GM12873 (cell line): ENCODE results near the gene CD99.

Experiments used
- TF ChIP-seq, protein P1 (sequence below): IDR thresholded peaks from 2 replicates; pipeline ENCODE4 v1.5.1; 2012; ENCODE audit warnings: low read depth, mild to moderate bottlenecking, moderate library complexity, low read length, control low read depth; ENCODE audit not compliant: insufficient read depth; ENCODE audit errors: missing control alignments

Gene CD99

DNA sequence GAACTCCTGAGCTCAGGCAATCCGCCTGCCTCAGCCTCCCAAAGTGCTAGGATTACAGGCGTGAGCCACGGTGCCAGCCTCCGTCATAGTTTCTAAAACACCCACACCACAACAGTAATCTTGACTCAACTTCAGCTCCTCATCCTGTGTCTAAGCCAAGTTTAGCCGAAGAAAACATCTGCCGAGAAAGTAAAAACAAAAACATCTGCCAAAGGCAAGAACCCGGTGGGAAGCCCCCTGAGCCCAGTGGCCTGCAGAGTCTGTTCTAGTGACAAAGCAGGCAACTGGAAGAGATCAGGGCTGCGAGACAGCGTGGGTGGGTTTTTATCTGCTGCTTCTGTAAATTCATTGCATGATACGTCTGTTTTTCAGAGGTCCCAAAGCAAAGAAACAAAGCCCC is 26.6 kb upstream of the CD99 start:
- TF ChIP-seq, protein P1, sequence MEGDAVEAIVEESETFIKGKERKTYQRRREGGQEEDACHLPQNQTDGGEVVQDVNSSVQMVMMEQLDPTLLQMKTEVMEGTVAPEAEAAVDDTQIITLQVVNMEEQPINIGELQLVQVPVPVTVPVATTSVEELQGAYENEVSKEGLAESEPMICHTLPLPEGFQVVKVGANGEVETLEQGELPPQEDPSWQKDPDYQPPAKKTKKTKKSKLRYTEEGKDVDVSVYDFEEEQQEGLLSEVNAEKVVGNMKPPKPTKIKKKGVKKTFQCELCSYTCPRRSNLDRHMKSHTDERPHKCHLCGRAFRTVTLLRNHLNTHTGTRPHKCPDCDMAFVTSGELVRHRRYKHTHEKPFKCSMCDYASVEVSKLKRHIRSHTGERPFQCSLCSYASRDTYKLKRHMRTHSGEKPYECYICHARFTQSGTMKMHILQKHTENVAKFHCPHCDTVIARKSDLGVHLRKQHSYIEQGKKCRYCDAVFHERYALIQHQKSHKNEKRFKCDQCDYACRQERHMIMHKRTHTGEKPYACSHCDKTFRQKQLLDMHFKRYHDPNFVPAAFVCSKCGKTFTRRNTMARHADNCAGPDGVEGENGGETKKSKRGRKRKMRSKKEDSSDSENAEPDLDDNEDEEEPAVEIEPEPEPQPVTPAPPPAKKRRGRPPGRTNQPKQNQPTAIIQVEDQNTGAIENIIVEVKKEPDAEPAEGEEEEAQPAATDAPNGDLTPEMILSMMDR: no peak

DNA sequence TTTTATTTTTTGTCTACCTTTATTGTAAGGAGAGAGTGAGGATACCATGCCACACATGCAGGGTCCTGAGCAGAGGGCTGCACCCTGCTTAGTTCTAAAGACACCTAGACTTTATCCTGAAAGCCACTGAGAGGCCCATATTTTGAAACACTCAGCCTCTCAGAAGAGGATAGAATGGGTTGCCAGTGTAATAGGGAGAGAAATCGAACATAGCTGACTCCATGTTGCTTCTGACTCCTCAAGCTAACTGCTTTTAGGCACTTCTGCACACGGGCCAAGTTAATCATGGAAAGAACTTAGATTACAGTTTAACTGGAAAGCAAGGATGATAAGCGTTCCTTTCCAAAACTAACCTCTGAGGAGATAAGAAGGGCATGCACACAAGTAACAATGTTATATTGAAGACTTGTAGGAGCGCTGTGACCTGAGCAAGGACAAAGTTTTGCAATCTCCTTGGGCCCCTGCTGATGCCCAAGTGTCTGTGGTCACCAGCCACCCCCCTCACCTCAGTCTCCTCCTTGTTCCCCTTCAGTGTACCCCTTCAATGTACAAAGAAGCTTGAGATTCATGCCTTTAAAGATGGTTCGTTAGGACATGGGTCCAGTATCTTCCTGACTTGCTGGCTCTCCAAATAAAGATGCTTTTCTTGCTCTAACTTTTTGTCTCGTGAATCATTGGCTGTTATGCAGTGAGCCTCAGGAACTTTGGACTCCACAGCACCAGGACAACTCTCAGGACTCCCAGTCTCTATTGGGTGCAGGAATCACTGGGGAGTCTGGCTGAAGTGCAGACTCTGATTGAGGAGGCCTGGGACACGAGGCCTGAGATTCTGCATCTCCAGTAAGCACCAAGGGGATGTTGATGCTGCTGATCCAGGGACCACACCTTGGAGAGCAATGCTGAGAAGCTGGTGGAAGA is 25.4 kb upstream of the CD99 start:
- TF ChIP-seq, protein P1: no peak

DNA sequence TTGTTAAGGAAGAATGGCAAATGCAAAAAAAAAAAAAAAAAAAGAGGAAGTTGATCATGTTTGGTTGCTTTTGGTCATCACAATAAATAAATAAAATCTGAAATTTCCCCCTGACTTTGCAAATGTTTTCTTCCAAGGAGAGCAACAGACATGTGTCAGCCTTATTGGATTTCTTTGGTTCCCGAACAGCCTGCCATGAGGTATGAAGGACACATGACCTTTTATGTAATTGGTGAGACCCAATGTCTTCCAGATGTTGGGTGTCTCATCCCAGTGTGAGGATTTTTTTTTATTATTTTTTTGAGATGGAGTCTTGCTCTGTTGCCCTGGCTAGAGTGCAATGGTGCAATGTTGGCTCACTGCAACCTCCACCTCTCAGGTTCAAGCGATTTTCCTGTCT is 24.6 kb upstream of the CD99 start:
- TF ChIP-seq, protein P1: no peak

DNA sequence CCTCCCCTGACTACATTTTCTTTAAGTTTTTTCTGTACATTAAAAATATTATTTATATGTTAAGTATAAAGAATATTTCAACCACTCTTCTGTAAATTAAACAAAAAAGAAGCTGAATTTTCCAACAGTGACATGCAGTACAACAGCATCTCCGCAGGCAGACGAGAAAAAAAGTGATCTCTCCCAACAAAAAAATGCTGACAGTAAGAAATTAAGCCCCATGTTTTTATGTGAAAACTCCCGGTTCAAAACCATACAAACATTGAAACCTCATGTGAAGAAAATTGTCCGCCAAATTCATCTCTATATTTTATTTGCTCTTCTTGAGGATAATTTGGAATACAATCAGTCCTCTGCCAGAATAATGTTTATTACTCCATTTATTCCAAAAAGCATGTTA is 20.1 kb upstream of the CD99 start:
- TF ChIP-seq, protein P1: no peak

DNA sequence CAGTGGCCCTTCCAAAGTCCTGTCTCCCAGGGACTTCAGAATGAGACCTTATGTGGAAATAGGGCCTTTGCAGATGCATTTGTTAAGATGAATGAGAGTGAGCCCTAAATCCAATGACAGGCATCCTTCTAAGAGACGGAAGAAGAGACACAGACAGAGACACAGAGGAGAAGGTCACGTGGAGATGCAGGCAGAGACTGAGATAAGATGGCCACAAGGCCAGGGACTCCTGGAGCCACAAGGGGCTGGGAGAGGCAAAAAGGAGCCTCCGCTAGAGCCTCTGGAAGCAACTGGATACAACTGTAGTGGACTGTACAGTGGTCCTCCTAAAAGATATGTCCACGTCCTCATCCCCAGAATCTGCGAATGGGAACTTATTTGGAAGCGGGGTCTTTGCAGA is 19.0 kb upstream of the CD99 start:
- TF ChIP-seq, protein P1: no peak

DNA sequence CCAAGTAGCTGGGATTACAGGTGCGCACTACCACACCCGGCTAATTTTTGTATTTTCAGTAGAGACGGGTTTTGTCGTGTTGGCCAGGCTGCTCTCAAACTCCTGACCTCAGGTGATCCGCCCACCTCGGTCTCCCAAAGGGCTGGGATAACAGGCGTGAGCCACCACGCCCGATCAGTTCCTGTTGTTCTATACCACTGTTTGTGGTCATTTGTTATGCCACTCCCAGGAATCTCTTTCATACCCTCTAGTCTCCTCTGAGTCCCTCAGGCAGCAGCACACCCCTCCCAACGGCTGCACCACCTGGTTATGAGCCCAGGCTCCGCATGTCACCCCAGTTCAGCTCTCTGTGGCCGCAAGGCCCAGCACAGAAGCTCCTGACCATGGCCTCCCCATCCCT is 17.5 kb upstream of the CD99 start:
- TF ChIP-seq, protein P1: no peak

DNA sequence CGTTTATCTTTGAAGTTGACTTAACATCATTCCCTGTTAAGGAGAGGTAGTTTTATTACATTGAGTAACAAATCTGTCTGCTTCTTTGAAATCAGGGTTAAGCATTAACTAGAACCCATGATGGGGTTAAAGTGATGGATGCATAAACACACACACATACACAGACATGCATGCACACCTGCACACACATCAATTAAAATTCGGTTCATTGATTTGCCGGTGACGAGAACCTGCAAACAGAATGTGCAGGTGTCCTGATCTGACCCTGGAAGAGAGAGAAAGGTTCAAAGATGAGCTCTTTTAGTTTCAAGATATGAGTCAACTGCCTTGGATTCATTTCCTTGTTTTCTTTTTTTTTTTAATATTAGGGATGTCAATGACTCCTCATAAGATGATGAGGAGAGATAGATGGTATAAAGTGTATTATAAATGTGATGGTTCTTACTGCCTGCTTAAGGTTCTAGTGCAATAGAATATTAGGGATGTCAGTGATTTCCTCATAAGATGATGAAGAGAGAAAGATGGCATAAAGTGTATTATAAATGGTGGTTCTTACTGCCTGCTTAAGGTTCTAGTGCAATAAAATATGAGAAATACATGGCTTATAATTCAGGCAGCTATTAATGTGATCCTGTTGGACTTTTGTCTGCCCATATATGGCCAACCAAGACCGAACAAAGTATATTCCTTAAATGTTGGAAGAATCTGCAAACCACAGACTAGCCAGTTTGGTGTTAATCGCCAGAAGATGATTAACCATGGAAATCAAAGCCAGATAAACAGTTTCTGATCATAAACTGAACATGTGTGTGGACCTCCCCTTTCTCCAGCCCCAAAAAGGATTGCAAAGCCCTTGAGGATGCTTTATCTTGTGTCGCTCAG is 14.1 kb upstream of the CD99 start:
- TF ChIP-seq, protein P1: no peak
